ENCODE results near the gene MAP1B.

MAP1B gene

DNA sequence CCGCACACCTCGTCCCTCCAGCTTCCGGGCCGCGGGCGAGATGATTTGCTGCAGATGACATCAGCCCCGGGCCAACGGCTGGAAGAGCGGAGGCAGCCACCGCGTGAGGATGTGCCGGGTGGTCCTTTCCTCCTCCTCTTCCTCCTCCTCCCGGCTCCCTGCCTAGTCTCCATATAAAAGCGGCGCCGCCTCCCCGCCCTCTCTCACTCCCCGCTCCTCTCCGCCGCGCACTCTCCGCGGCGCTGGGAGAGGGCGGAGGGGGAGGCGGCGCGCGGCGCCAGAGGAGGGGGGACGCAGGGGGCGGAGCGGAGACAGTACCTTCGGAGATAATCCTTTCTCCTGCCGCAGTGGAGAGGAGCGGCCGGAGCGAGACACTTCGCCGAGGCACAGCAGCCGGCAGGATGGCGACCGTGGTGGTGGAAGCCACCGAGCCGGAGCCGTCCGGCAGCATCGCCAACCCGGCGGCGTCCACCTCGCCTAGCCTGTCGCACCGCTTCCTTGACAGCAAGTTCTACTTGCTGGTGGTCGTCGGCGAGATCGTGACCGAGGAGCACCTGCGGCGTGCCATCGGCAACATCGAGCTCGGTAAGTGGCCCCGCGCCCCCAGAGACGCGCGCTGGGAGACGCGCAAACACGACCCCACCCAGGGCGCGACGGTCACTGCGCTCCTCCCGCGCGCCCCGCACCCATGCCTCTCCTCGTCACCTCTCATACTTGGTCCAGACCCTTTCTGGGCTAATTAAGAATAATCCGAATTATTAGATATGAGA is at the start of gene MAP1B:
Gene MAP1B (plus strand): TSS at position 345 of the 770 bp plus-strand sequence. CDS start 57 bp downstream, at position 402.
- DNase-seq (ENCODE audit: low spot score), result peak; percentile 51
- in situ Hi-C loops (cut with MboI; ENCODE audit: low sequenced_read_pairs, unreplicated experiment), result no loop called here
- no peak for TF ChIP-seq CTCF (IDR thresholded peaks at IDR 0.05; ENCODE audit: borderline replicate concordance, control extremely low read depth, extremely low read depth, insufficient read depth, missing control alignments)

DNA sequence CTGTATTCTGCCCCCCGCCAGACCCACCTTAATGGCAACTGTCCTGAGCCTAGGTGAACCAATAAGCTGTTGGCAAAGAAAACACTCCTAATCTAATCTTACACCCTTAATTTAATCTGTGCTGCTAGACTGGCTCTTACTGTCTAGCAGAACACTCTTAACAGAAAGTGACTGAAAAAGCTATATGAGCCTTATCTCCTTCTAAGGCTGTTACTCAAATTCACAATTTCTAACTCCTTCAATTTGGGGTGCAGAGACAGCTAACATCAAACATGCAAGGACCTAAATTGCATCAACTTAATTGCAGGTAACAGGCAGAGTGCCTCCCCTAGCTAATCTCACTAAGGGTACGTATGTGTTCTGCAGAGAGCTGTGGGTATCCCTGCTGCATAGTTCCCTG is 49.5 kb upstream of the MAP1B start:
- in situ Hi-C loops (cut with MboI; ENCODE audit: low sequenced_read_pairs, unreplicated experiment), result no loop called here
- no peak for TF ChIP-seq CTCF (IDR thresholded peaks at IDR 0.05; ENCODE audit: borderline replicate concordance, control extremely low read depth, extremely low read depth, insufficient read depth, missing control alignments)
- DNase-seq (ENCODE audit: low spot score), result no peak

DNA sequence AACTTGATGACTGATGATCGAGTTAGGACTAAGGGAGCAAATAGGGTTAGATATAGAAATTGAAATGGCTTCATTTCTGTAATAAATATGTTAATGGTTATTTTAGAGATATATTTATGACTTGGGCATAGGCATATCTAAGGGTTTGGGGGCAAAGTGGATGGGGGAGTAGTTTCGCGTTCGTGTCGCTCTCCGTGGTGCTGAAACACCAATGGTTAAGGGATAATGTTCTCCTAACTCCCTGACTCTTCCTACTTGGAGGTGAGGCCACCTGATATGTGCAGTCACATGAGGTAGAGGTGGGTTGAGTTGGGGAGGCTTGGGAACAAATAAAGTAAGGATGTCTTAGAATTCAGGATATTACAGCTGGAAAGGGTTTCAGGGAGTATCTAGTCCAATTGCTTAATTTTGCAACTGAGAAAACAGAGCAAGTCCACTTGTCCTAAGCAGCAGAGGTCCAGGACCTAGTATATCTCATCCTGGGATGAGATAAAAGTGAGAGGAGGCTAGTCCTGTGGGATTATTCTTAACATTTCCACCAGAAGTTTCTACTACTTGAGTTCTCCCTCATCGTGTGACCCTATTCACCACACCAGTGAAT is 44.0 kb upstream of the MAP1B start:
- in situ Hi-C loops (cut with MboI; ENCODE audit: low sequenced_read_pairs, unreplicated experiment), result no loop called here
- DNase-seq (ENCODE audit: low spot score), result peak; percentile 13
- no peak for TF ChIP-seq CTCF (IDR thresholded peaks at IDR 0.05; ENCODE audit: borderline replicate concordance, control extremely low read depth, extremely low read depth, insufficient read depth, missing control alignments)

DNA sequence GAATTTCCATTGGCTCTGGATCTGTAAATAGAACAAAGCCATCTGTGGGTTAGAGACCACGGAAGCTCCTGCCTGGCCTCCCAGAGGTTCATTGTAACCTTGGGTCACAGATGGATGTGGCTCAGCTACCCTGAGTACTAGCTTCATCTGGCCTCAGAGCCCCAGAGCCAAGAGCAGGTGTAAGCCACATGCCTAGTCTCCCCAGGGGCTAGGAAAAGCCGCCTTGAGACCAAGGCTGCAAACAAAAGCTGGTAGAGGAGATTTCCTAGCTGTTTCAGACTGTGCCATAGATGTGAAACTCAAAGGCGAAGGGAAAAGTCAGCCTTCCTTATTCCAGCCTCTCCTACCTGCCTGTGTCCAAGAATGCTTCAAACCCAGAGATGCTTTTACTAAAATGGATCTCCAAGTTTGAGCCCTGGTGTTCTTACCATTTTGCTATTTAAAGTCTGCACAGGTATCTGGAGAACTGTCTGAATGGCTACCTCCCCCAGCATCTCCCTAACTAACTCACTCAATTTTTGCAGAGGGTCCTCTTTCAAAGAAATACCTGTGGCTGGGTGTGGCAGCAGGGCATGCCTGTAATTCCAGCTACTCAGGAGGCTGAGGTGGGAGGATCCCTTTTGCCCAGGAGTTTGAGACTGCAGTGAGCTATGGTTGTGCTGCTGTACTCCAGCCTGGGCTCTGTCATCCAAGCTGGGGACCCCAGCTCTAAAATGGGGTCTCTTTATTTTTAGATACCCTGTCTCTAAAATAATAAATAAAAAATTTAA is 42.3 kb upstream of the MAP1B start:
- no peak for TF ChIP-seq CTCF (IDR thresholded peaks at IDR 0.05; ENCODE audit: borderline replicate concordance, control extremely low read depth, extremely low read depth, insufficient read depth, missing control alignments)
- in situ Hi-C loops (cut with MboI; ENCODE audit: low sequenced_read_pairs, unreplicated experiment), result no loop called here
- no peak for DNase-seq (ENCODE audit: low spot score)

- no peak for TF ChIP-seq CTCF (IDR thresholded peaks at IDR 0.05; ENCODE audit: borderline replicate concordance, control extremely low read depth, extremely low read depth, insufficient read depth, missing control alignments)
- no peak for DNase-seq (ENCODE audit: low spot score)
- in situ Hi-C loops (cut with MboI; ENCODE audit: low sequenced_read_pairs, unreplicated experiment), result no loop called here
Measured at GRCh38 chr5:72065751-72066255, 41.5 kb upstream of the MAP1B start.

GRCh38 chr5:72066705-72067107 is 40.6 kb upstream of the MAP1B start:
- in situ Hi-C loops (cut with MboI; ENCODE audit: low sequenced_read_pairs, unreplicated experiment), result no loop called here
- TF ChIP-seq CTCF (IDR thresholded peaks at IDR 0.05; ENCODE audit: borderline replicate concordance, control extremely low read depth, extremely low read depth, insufficient read depth, missing control alignments), result no peak
- DNase-seq (ENCODE audit: low spot score), result no peak

Data from GM13976 (cell line).